Measurements from ENCODE around the gene WNT2.

- no peak for TF ChIP-seq POLR2A (IDR thresholded peaks at IDR 0.05; ENCODE audit: low read length)
- no peak for TF ChIP-seq GATA1 (IDR thresholded peaks at IDR 0.05; ENCODE audit: low read depth, low read length)
These were observed 10.3 kb upstream of the WNT2 start for GRCh38 chr7:117333168-117333567.
